GM10266 (cell line): ENCODE data around the gene SCT.

Source experiments
- DNase-seq: peaks from one replicate; pipeline ENCODE4 v3.0.0; 2012; ENCODE audit errors: extremely low spot score
- CTCF ChIP-seq: IDR thresholded peaks from 2 replicates; pipeline ENCODE4 v1.5.1; 2012; ENCODE audit warnings: mild to moderate bottlenecking, low read depth; ENCODE audit not compliant: control insufficient read depth, insufficient read depth; ENCODE audit errors: missing control alignments

Gene SCT

GRCh38 chr11:660681-661444 lies 33.9 kb upstream of the SCT start:
- no peak for TF ChIP-seq CTCF

GRCh38 chr11:660281-660680 lies 33.3 kb upstream of the SCT start:
- TF ChIP-seq CTCF, result no peak

More at GRCh38 chr11:660681-661444, 33.9 kb upstream of the SCT start:
- DNase-seq, result no peak

GRCh38 chr11:659532-660085 lies 32.6 kb upstream of the SCT start:
- TF ChIP-seq CTCF, result no peak
- no peak for DNase-seq

More at GRCh38 chr11:660281-660680, 33.3 kb upstream of the SCT start:
- no peak for DNase-seq

- no peak for TF ChIP-seq CTCF
- no peak for DNase-seq
Observed at GRCh38 chr11:657691-658126, 30.7 kb upstream of the SCT start.

- no peak for DNase-seq
- TF ChIP-seq CTCF, result no peak
Observed at GRCh38 chr11:656866-657265, 29.9 kb upstream of the SCT start.

- DNase-seq, result no peak
- no peak for TF ChIP-seq CTCF
Observed at GRCh38 chr11:656426-656825, 29.4 kb upstream of the SCT start.
